ENCODE data around the gene FJX1. TPM values are rescaled to one million over a fixed set of nuclear protein-coding genes. Genes with fewer than 3 reads are reported as not detected.

FJX1 gene
- total RNA-seq, 2 donors from 2014 or later, result 11.7 to 17.4 TPM

DNA sequence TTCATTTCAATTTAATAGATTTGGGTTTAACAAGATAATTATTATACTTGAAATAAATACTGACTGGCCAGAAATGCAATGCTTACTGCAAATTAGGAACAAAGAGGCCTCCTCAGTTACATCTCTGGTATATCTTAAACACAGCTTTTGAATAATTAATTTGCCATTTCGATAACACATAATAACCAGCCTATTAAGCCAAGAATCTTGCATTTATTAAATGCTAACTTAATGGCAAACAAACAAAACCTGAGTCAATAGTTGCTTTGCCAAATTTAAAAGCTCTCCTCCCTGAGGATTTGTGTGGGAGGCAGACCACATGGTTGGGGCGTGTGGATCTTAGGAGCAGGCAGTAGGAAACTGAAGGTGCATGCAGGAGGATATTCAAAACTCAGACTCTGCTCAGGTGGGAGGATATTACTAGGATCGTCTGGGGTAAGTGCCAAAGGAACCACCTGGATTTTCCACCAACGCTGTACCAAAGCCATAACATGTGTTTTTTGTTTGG, 17.9 kb upstream of the FJX1 start:
- Histone ChIP-seq H3K4me1 (ENCODE audit: control insufficient read depth, insufficient read depth, low read length) (no peaks in the 10 kb centered on the region), H3K4me3 (ENCODE audit: low read length) (no peak overlapping the region), H3K9ac (ENCODE audit: extremely low read depth, low read length, poor library complexity, severe bottlenecking) (no peak overlapping the region), H3K27ac (ENCODE audit: low read depth, low read length) (no peak overlapping the region), H3K9me3 (ENCODE audit: control insufficient read depth, low read length) (peaks cover 7% of the 10 kb centered on the region), H3K36me3 (ENCODE audit: control insufficient read depth, insufficient read depth, low read length) (no peaks in the 10 kb centered on the region), H3K27me3 (ENCODE audit: control insufficient read depth, insufficient read depth, low read length, poor library complexity, severe bottlenecking) (no peaks in the 10 kb centered on the region)
- Mint-ChIP-seq H3K36me3 (ENCODE audit: low read depth) (no peaks in the 10 kb centered on the region), H3K27me3 (ENCODE audit: insufficient read depth) (peaks cover 33% of the 10 kb centered on the region), H3K9me3 (peaks cover 12% of the 10 kb centered on the region), H3K4me1 (peaks cover 18% of the 10 kb centered on the region), H3K4me3 (no peak overlapping the region), H3K27ac (no peak overlapping the region)
- 89 to 96% methylated on average over 3 to 4 of the region's 4 CpGs for WGBS, 2 experiments (ENCODE audit: insufficient coverage in 1 of 2, insufficient read length in 1 of 2)
- no peak for DNase-seq
- TF ChIP-seq, protein P1, sequence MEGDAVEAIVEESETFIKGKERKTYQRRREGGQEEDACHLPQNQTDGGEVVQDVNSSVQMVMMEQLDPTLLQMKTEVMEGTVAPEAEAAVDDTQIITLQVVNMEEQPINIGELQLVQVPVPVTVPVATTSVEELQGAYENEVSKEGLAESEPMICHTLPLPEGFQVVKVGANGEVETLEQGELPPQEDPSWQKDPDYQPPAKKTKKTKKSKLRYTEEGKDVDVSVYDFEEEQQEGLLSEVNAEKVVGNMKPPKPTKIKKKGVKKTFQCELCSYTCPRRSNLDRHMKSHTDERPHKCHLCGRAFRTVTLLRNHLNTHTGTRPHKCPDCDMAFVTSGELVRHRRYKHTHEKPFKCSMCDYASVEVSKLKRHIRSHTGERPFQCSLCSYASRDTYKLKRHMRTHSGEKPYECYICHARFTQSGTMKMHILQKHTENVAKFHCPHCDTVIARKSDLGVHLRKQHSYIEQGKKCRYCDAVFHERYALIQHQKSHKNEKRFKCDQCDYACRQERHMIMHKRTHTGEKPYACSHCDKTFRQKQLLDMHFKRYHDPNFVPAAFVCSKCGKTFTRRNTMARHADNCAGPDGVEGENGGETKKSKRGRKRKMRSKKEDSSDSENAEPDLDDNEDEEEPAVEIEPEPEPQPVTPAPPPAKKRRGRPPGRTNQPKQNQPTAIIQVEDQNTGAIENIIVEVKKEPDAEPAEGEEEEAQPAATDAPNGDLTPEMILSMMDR (conservative IDR thresholded peaks at IDR 0.05), result no peak

DNA sequence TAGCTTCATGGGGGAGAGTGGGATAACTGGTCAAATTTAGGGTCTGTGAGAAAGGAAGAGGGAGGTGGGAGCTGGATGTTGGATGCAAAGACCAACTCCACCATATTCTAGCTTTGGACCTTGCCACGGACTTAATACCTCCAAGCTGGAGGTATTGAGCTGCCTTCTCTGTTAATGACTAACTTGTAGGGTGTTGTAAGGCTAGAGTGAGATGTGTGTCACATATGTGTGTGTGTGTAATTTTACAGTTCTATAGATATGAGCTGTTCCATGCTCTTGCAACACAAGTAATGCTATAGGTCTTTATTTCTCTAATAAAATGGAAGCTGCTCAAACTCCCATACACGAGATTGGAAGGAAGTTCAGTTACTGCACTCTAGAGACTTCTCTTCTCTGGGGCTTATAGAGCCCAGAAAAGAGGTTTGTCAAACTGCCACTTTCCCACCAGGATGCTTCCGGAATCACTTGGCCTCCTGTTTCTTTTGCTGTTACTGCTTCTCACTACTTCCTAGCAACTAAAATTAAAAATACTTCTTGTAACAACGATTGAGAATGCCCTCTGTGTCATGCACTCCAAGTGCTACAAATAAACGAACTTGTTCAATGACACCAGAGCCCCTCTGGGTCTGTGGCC, 16.0 kb upstream of the FJX1 start:
- peaks cover 9% of the 10 kb centered on the region for H3K9me3 Mint-ChIP-seq
- H3K27me3 ChIP-seq (ENCODE audit: control insufficient read depth, insufficient read depth, low read length, poor library complexity, severe bottlenecking), result no peaks in the 10 kb centered on the region
- H3K27ac Mint-ChIP-seq, result no peak overlapping the region
- TF ChIP-seq, protein P1 (conservative IDR thresholded peaks at IDR 0.05), result no peak
- WGBS, 2 experiments (ENCODE audit: insufficient coverage in 1 of 2, insufficient read length in 1 of 2), result 88 to 91% methylated on average over 4 to 5 of the region's 5 CpGs
- no peak overlapping the region for H3K4me3 ChIP-seq (ENCODE audit: low read length)
- H3K9ac ChIP-seq (ENCODE audit: extremely low read depth, low read length, poor library complexity, severe bottlenecking), result no peak overlapping the region
- DNase-seq, result no peak
- no peaks in the 10 kb centered on the region for H3K36me3 Mint-ChIP-seq (ENCODE audit: low read depth)
- H3K4me1 ChIP-seq (ENCODE audit: control insufficient read depth, insufficient read depth, low read length), result no peaks in the 10 kb centered on the region
- H3K4me1 Mint-ChIP-seq, result peaks cover 6% of the 10 kb centered on the region
- no peak overlapping the region for H3K4me3 Mint-ChIP-seq
- H3K27me3 Mint-ChIP-seq (ENCODE audit: insufficient read depth), result peaks cover 31% of the 10 kb centered on the region
- peaks cover 7% of the 10 kb centered on the region for H3K9me3 ChIP-seq (ENCODE audit: control insufficient read depth, low read length)
- H3K36me3 ChIP-seq (ENCODE audit: control insufficient read depth, insufficient read depth, low read length), result no peaks in the 10 kb centered on the region
- no peak overlapping the region for H3K27ac ChIP-seq (ENCODE audit: low read depth, low read length)

DNA sequence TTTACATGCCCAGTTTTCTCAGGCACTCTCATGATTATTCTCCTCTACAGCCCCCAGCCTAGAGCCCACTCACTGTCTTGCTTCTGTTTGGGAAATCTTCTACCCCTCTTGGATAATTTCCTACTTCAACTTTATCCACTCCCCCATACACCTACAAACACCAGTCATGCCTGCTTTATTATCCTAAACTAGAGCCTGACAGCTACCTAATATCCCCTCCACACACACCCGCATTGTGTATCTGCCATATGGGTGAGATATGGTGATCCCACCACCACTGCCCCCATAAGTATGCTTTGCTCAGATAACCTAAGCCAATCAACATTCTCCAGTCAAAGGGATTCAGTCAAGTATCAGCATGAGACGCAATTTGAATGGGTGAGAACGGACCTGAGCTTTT, 15.3 kb upstream of the FJX1 start:
- TF ChIP-seq, protein P1 (conservative IDR thresholded peaks at IDR 0.05), result no peak
- Mint-ChIP-seq H3K4me3 (no peak overlapping the region), H3K27ac (no peak overlapping the region), H3K36me3 (ENCODE audit: low read depth) (no peaks in the 10 kb centered on the region), H3K9me3 (peaks cover 9% of the 10 kb centered on the region), H3K4me1 (peaks cover 9% of the 10 kb centered on the region), H3K27me3 (ENCODE audit: insufficient read depth) (peaks cover 27% of the 10 kb centered on the region)
- WGBS, 2 experiments (ENCODE audit: insufficient coverage in 1 of 2, insufficient read length in 1 of 2), result 90 to 96% methylated on average over 3 of the region's 3 CpGs
- Histone ChIP-seq H3K9ac (ENCODE audit: extremely low read depth, low read length, poor library complexity, severe bottlenecking) (no peak overlapping the region), H3K27me3 (ENCODE audit: control insufficient read depth, insufficient read depth, low read length, poor library complexity, severe bottlenecking) (no peaks in the 10 kb centered on the region), H3K9me3 (ENCODE audit: control insufficient read depth, low read length) (peaks cover 7% of the 10 kb centered on the region), H3K36me3 (ENCODE audit: control insufficient read depth, insufficient read depth, low read length) (no peaks in the 10 kb centered on the region), H3K4me1 (ENCODE audit: control insufficient read depth, insufficient read depth, low read length) (no peaks in the 10 kb centered on the region), H3K4me3 (ENCODE audit: low read length) (no peak overlapping the region), H3K27ac (ENCODE audit: low read depth, low read length) (no peak overlapping the region)
- no peak for DNase-seq
